WERI-Rb-1 (cell line): ENCODE results near the gene SPATC1L.
"Not testable (repeated sequence)": the region's sequence is repeated elsewhere in the genome, so short reads cannot be mapped to it uniquely, and the experiment has no call there.

Experiments used
- DNase-seq: peaks from one replicate; pipeline ENCODE4 v3.0.0-alpha.2; 2020
- H3K27ac ChIP-seq: fragments of 250-450 bp; sonication (Bioruptor Pico); 2 replicates; pipeline ENCODE4 v1.5.1; 2020; ENCODE audit warnings: mild to moderate bottlenecking, moderate library complexity
- H3K27me3 ChIP-seq: fragments of 250-450 bp; sonication (Bioruptor Pico); 2 replicates; pipeline ENCODE4 v1.5.1; 2021; ENCODE audit warnings: mild to moderate bottlenecking, low read depth, moderate library complexity; ENCODE audit not compliant: insufficient read depth, severe bottlenecking
- H3K36me3 ChIP-seq: fragments of 250-450 bp; sonication (Bioruptor Pico); 2 replicates; pipeline ENCODE4 v1.5.1; 2020; ENCODE audit warnings: mild to moderate bottlenecking, moderate library complexity
- H3K4me3 ChIP-seq: 2 replicates; pipeline ENCODE4 v1.5.1; 2011; ENCODE audit warnings: low read depth, mild to moderate bottlenecking, control low read depth, low read length
- H3K9me3 ChIP-seq: fragments of 250-450 bp; sonication (Bioruptor Pico); 2 replicates; pipeline ENCODE4 v1.5.1; 2021; ENCODE audit warnings: mild to moderate bottlenecking, moderate library complexity; ENCODE audit not compliant: severe bottlenecking
- CTCF ChIP-seq: IDR thresholded peaks from 2 replicates; pipeline ENCODE4 v1.5.1; 2011; ENCODE audit warnings: low read depth, mild to moderate bottlenecking, control low read depth, inconsistent platforms, low read length

SPATC1L gene

GRCh38 chr21:46142582-46143473, 41.4 kb downstream of the SPATC1L start:
- no peaks in the 10 kb centered on the region for H3K9me3 ChIP-seq
- no peaks in the 10 kb centered on the region for H3K36me3 ChIP-seq
- no peak overlapping the region; the same call in 1 of the 2 replicates for H3K27ac ChIP-seq
- no peak overlapping the region for H3K4me3 ChIP-seq
- DNase-seq: no peak
- H3K27me3 ChIP-seq: no peaks in the 10 kb centered on the region
- TF ChIP-seq CTCF: no peak

DNA sequence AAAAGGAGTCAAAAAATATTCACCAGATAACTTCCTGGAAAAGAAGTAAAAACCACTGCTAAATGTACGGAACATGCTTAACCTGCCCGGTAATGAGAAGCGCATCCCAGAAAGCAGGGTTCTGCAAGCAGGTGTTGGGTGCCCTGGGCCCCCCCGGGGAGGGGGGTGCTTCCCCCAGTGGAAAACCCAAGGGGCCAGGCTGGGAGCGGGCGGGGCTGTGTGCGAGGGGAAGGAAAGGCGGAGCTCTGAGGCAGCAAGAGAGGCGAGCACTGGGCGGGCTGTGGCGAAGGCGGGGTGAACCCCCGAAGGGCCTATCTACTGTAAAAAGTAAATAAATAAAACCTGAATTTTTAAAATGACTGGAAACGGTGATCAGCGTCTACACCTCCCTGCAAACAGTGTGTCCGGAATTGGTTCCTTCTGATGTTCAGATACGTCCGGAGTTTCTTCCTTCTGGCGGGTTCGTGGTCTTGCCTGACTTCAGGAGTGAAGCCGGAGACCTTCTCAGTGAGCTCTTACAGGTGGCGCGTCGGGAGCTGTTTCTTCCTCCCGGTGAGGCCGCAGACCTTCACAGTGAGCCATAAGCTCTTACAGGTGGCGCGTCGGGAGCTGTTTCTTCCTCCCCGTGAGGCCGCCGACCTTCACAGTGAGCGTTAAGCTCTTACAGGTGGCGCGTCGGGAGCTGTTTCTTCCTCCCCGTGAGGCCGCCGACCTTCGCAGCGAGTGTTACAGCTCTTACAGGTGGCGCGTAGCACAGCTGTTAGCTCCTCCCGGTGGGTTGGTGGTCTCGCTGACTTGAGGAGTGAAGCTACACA, 42.3 kb downstream of the SPATC1L start:
- H3K4me3 ChIP-seq: no peak overlapping the region
- no peaks in the 10 kb centered on the region for H3K27me3 ChIP-seq
- no peak for DNase-seq
- no peaks in the 10 kb centered on the region for H3K9me3 ChIP-seq
- H3K27ac ChIP-seq: no peak overlapping the region
- no peak for TF ChIP-seq CTCF
- no peaks in the 10 kb centered on the region for H3K36me3 ChIP-seq

DNA sequence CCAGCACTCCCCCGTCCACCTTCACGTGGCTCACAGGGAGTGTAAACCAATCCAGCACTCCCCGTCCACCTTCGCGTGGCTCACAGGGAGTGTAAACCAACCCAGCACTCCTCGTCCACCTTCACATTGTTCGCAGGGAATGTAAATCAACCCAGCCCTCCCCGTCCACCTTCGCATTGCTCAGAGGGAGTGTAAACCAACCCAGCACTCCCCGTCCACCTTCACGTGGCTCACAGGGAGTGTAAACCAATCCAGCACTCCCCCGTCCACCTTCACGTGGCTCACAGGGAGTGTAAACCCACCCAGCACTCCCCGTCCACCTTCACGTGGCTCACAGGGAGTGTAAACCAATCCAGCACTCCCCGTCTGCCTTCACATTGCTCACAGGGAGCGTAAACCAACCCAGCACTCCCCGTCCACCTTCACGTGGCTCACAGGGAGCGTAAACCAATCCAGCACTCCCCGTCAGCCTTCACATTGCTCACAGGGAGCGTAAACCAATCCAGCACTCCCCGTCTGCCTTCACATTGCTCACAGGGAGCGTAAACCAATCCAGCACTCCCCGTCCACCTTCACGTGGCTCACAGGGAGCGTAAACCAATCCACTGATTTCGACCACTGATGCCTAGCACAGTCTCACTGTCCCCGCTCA, 43.8 kb downstream of the SPATC1L start:
- not testable (repeated sequence) for H3K27ac ChIP-seq, H3K27me3 ChIP-seq, H3K9me3 ChIP-seq, DNase-seq, H3K4me3 ChIP-seq, H3K36me3 ChIP-seq

DNA sequence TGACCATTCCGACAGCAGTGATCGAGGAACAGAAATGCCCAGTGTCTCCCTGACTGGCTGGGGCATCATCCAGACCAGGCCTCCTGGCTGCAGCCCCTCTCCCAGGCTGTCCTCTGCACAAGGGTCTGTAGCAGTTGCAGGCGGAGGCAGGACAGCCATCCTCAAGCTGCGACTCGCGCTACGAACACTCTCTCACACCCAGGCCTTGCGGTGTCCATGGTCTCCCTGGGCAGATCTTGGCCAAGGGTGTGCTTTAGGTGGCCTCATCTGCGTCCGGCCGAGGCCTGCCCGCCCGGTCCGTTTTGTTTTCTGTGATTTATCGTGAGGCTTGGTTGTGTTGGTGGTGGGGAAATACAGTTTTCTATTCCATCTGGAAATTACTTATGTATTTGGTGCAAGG, 44.6 kb downstream of the SPATC1L start:
- no peak for TF ChIP-seq CTCF
- DNase-seq: no peak
- no peak overlapping the region for H3K27ac ChIP-seq
- H3K4me3 ChIP-seq: no peak overlapping the region
- no peaks in the 10 kb centered on the region for H3K9me3 ChIP-seq
- H3K27me3 ChIP-seq: no peaks in the 10 kb centered on the region
- H3K36me3 ChIP-seq: no peaks in the 10 kb centered on the region

GRCh38 chr21:46138383-46138970, 45.8 kb downstream of the SPATC1L start:
- H3K4me3 ChIP-seq: no peak overlapping the region
- no peak for TF ChIP-seq CTCF
- H3K27ac ChIP-seq: no peak overlapping the region
- no peaks in the 10 kb centered on the region for H3K9me3 ChIP-seq
- H3K27me3 ChIP-seq: no peaks in the 10 kb centered on the region
- DNase-seq: no peak
- no peaks in the 10 kb centered on the region for H3K36me3 ChIP-seq

GRCh38 chr21:46137908-46138307, 46.4 kb downstream of the SPATC1L start:
- no peaks in the 10 kb centered on the region for H3K36me3 ChIP-seq
- no peak for DNase-seq
- H3K4me3 ChIP-seq: no peak overlapping the region
- no peaks in the 10 kb centered on the region for H3K27me3 ChIP-seq
- no peaks in the 10 kb centered on the region for H3K9me3 ChIP-seq
- H3K27ac ChIP-seq: no peak overlapping the region
- no peak for TF ChIP-seq CTCF
